DMS79 (cell line): ENCODE results near the gene P2RX1.
"Not testable (repeated sequence)": the region's sequence is repeated elsewhere in the genome, so short reads cannot be mapped to it uniquely, and the experiment has no call there.

Experiments
- DNase-seq: peaks from one replicate; lab custom pipeline; 2025; lab: John Stamatoyannopoulos, UW

P2RX1 gene

DNA sequence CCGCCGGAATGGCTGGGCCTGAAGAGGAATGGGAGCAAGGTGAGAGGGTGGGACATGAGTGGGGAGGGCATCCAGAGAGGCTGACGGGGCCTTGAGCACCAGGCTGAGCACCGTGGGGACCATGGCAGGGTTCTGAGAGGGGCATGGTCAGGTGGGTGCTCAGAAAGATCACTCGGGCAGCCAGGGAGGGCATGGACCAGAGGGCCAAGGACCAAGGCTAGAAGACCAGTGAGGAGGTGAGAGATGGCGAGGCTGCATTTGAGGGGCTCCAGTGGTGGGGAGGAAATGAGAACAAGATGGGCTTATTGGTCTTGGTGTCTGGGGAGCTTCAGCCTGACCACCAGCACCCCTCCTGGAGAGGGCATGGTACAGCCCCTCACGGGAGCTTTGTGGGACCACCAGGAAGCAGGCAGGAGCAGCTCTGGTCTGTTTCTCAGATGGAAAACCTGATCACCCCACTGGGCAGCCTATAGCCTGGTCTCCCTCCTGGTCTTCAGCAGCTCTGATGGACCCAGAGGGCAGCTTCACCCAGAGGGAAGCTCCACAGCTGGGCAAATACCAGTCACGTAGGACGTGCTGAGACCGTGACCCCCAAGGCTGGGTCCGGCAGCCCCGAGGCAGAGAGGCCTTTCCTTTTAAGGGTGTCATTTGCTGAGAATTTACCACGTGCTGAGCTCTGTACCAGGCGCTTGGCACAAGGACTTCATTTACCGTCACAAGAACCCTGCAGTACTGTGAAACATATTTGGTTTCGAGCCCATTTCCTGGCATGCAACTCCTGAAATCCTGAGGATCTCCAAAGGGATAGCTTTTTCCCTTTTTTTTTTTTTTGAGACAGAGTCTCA, 58.8 kb downstream of the P2RX1 start:
- DNase-seq: no peak

DNA sequence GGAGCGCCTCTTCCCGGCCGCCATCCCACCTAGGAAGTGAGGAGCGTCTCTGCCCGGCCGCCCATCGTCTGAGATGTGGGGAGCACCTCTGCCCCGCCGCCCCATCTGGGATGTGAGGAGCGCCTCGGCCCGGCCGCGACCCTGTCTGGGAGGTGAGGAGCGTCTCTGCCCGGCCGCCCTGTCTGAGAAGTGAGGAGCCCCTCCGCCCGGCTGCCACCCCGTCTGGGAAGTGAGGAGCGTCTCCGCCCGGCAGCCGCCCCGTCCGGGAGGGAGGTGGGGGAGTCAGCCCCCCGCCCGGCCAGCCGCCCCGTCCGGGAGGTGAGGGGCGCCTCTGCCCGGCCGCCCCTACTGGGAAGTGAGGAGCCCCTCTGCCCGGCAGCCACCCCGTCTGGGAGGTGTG, 62.1 kb downstream of the P2RX1 start:
- not testable (repeated sequence) for DNase-seq

DNA sequence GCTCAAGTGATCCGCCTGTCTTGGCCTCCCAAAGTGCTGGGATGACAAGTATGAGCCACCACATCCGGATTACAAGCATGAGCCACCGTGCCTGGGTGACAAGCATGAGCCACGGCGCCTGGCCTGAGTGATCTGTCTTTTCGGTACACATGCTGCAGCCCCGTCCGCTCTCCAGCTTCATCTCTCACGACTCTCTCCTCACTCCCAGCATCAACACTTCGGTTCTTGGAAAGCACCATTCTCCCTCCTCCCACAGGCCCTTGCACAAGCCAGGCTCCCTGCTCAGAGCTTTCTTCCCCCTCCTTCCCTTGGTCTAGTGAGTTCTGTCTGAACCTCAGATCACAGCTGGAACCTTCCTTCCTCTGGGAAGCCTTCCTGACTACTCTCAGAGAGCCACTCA, 63.7 kb downstream of the P2RX1 start:
- no peak for DNase-seq

DNA sequence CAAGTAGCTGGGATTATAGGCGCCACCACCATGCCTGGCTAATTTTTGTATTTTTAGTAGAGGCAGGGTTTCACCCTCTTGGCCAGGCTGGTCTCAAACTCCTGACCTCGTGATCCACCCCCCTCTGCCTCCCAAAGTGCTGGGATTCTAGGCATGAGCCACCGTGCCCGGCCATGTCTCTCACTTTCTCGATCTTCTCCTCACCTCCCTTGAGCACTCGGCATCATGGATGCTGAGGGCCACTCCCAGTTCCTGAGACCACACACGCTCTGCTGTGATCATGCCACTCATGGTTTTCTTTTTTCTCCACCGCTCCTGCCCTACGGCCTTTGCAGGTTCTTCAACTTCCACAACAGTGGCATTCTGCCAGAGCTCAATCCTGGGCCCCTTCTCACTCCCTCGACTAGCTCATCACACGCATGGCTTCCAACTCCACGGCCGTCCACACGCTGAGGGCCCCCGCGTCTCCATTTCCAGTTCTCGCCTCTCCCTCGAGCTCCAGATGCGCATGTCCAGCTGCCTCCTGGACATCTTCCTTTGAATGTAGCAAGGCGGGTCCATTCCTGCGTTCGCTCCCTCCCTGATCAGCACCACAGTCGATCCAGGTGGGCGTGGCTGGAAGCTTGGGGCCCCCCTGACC, 64.7 kb downstream of the P2RX1 start:
- peak; percentile 30 for DNase-seq

DNA sequence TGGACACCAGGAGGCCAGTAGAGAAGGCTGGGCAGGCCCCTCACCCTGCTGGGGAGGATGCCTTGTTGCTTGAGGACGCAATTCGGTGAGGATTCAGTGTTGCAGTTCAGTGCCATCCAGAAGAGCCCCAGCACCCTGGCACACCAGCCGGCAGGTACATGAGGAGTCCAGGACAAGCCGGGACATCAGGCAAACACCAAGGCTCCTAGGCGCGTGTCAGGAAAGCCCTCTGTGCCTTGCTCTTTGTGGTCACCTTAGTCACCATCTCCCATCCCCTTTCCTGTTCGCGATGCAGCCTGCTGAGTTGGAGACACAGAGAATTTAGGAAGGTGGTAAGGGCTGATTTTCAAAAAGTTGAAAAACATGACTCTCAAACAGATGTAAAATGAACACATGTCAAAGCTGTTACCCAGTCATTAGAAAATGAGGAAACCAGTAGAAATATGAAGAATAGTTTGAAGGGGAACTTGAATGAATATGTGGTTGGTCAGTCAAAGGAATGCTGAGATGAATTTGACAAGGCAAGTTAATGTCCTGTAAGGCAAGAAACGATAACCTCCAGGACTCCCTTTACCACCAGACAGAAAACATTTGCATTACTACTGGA, 67.9 kb downstream of the P2RX1 start:
- no peak for DNase-seq

DNA sequence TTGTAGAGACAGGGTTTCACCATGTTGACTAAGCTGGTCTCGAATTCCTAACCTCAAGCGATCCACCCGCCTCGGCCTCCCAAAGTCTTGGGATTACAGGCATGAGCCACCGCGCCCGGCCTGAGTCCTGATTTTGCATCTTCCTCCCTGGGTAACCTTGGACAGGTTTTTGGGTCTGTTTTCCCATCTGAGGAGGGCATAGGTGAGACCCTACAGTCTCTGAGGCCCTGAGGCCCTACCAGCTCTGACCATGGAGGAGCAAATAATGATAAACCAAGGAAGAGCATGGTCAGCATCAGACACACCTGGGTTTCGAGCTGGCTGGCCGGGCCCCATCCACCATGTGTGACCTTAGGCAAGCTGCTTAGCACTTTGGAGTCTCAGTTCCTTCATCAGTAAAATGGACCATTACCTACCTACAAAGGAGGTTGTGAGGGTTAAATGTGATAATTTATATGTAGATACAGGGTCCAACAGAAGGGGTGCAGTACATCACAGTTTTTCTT, 69.0 kb downstream of the P2RX1 start:
- DNase-seq: no peak
